Measurements from ENCODE around the gene PROX1.

DNA sequence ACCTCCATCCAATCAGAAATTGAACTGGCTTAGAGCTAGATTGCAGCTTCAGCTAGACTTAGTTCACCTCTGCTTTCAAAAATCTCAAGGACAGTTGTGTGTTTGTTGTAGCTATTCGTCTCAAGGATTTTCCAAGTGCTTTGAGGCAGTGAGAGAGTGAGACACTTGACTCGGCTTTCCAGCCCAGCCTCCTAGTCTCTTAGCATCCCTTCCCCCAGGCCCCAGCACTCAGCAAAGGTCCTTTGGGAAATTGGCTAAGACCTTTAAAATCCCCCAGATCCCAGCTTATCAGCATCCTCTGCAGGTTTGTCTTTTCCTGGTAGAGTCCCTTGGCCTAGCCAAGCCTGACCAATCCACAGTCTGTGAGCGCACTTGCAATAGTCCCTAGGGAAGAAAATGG is 47.9 kb upstream of the PROX1 start:
- TF ChIP-seq, protein P1, sequence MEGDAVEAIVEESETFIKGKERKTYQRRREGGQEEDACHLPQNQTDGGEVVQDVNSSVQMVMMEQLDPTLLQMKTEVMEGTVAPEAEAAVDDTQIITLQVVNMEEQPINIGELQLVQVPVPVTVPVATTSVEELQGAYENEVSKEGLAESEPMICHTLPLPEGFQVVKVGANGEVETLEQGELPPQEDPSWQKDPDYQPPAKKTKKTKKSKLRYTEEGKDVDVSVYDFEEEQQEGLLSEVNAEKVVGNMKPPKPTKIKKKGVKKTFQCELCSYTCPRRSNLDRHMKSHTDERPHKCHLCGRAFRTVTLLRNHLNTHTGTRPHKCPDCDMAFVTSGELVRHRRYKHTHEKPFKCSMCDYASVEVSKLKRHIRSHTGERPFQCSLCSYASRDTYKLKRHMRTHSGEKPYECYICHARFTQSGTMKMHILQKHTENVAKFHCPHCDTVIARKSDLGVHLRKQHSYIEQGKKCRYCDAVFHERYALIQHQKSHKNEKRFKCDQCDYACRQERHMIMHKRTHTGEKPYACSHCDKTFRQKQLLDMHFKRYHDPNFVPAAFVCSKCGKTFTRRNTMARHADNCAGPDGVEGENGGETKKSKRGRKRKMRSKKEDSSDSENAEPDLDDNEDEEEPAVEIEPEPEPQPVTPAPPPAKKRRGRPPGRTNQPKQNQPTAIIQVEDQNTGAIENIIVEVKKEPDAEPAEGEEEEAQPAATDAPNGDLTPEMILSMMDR (IDR thresholded peaks at IDR 0.05; ENCODE audit: control extremely low read depth in 1 of 3, insufficient read depth in 1 of 3, low read depth in 1 of 3, low read length in 3 of 3), result no peak
- no peak for TF ChIP-seq YY1 (IDR thresholded peaks at IDR 0.05; ENCODE audit: low read depth, low read length)
- TF ChIP-seq CREB1 (IDR thresholded peaks at IDR 0.05), result no peak
- no peak for TF ChIP-seq POLR2A (IDR thresholded peaks at IDR 0.05; ENCODE audit: control extremely low read depth in 1 of 2, low read depth in 2 of 2, low read length in 2 of 2)
- TF ChIP-seq, protein P2, sequence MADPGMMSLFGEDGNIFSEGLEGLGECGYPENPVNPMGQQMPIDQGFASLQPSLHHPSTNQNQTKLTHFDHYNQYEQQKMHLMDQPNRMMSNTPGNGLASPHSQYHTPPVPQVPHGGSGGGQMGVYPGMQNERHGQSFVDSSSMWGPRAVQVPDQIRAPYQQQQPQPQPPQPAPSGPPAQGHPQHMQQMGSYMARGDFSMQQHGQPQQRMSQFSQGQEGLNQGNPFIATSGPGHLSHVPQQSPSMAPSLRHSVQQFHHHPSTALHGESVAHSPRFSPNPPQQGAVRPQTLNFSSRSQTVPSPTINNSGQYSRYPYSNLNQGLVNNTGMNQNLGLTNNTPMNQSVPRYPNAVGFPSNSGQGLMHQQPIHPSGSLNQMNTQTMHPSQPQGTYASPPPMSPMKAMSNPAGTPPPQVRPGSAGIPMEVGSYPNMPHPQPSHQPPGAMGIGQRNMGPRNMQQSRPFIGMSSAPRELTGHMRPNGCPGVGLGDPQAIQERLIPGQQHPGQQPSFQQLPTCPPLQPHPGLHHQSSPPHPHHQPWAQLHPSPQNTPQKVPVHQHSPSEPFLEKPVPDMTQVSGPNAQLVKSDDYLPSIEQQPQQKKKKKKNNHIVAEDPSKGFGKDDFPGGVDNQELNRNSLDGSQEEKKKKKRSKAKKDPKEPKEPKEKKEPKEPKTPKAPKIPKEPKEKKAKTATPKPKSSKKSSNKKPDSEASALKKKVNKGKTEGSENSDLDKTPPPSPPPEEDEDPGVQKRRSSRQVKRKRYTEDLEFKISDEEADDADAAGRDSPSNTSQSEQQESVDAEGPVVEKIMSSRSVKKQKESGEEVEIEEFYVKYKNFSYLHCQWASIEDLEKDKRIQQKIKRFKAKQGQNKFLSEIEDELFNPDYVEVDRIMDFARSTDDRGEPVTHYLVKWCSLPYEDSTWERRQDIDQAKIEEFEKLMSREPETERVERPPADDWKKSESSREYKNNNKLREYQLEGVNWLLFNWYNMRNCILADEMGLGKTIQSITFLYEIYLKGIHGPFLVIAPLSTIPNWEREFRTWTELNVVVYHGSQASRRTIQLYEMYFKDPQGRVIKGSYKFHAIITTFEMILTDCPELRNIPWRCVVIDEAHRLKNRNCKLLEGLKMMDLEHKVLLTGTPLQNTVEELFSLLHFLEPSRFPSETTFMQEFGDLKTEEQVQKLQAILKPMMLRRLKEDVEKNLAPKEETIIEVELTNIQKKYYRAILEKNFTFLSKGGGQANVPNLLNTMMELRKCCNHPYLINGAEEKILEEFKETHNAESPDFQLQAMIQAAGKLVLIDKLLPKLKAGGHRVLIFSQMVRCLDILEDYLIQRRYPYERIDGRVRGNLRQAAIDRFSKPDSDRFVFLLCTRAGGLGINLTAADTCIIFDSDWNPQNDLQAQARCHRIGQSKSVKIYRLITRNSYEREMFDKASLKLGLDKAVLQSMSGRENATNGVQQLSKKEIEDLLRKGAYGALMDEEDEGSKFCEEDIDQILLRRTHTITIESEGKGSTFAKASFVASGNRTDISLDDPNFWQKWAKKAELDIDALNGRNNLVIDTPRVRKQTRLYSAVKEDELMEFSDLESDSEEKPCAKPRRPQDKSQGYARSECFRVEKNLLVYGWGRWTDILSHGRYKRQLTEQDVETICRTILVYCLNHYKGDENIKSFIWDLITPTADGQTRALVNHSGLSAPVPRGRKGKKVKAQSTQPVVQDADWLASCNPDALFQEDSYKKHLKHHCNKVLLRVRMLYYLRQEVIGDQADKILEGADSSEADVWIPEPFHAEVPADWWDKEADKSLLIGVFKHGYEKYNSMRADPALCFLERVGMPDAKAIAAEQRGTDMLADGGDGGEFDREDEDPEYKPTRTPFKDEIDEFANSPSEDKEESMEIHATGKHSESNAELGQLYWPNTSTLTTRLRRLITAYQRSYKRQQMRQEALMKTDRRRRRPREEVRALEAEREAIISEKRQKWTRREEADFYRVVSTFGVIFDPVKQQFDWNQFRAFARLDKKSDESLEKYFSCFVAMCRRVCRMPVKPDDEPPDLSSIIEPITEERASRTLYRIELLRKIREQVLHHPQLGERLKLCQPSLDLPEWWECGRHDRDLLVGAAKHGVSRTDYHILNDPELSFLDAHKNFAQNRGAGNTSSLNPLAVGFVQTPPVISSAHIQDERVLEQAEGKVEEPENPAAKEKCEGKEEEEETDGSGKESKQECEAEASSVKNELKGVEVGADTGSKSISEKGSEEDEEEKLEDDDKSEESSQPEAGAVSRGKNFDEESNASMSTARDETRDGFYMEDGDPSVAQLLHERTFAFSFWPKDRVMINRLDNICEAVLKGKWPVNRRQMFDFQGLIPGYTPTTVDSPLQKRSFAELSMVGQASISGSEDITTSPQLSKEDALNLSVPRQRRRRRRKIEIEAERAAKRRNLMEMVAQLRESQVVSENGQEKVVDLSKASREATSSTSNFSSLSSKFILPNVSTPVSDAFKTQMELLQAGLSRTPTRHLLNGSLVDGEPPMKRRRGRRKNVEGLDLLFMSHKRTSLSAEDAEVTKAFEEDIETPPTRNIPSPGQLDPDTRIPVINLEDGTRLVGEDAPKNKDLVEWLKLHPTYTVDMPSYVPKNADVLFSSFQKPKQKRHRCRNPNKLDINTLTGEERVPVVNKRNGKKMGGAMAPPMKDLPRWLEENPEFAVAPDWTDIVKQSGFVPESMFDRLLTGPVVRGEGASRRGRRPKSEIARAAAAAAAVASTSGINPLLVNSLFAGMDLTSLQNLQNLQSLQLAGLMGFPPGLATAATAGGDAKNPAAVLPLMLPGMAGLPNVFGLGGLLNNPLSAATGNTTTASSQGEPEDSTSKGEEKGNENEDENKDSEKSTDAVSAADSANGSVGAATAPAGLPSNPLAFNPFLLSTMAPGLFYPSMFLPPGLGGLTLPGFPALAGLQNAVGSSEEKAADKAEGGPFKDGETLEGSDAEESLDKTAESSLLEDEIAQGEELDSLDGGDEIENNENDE (IDR thresholded peaks at IDR 0.05; ENCODE audit: insufficient replicate concordance, low read length), result no peak
- no peak for TF ChIP-seq SIN3A (conservative IDR thresholded peaks at IDR 0.05 in 1 of 2, IDR thresholded peaks at IDR 0.05 in 1 of 2; ENCODE audit: low read depth in 1 of 2, low read length in 2 of 2)
- TF ChIP-seq, protein P3, sequence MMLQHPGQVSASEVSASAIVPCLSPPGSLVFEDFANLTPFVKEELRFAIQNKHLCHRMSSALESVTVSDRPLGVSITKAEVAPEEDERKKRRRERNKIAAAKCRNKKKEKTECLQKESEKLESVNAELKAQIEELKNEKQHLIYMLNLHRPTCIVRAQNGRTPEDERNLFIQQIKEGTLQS (IDR thresholded peaks at IDR 0.05; ENCODE audit: insufficient read depth, low read depth, low read length), result no peak
- TF ChIP-seq RAD21 (IDR thresholded peaks at IDR 0.05 in 1 of 2, conservative IDR thresholded peaks at IDR 0.05 in 1 of 2; ENCODE audit: low read depth in 2 of 2, low read length in 2 of 2), result no peak
- no peak for TF ChIP-seq POLR2AphosphoS5 (IDR thresholded peaks at IDR 0.05; ENCODE audit: low read depth, low read length)
